Measurements from ENCODE around the gene BUB3.

DNA sequence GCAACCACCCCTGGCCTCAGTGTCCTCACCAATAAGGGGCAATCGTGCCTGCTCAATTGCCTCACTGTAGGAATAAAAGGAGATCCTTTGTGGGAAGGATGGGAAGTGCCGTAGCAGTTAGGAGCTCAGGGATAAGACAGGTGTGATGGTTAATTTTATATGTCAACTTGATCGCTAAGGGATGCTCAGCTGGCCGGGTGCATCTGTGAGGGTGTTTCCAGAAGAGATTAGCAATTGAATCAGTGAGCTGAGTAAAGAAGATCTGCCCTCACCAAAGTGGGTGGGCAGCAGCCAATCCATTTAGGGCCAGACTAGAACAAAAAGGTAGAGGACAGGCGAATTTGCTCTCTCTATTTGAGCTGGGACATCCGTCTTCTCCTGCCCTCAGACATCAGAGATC lies 46.3 kb downstream of the BUB3 start:
- no peak for TF ChIP-seq POLR2AphosphoS5 (IDR thresholded peaks at IDR 0.05)
- TF ChIP-seq, protein P1, sequence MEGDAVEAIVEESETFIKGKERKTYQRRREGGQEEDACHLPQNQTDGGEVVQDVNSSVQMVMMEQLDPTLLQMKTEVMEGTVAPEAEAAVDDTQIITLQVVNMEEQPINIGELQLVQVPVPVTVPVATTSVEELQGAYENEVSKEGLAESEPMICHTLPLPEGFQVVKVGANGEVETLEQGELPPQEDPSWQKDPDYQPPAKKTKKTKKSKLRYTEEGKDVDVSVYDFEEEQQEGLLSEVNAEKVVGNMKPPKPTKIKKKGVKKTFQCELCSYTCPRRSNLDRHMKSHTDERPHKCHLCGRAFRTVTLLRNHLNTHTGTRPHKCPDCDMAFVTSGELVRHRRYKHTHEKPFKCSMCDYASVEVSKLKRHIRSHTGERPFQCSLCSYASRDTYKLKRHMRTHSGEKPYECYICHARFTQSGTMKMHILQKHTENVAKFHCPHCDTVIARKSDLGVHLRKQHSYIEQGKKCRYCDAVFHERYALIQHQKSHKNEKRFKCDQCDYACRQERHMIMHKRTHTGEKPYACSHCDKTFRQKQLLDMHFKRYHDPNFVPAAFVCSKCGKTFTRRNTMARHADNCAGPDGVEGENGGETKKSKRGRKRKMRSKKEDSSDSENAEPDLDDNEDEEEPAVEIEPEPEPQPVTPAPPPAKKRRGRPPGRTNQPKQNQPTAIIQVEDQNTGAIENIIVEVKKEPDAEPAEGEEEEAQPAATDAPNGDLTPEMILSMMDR (IDR thresholded peaks at IDR 0.05), result no peak

Data from gastroesophageal sphincter (tissue), 3 donors.